HAP-1 (cell line): Measurements from ENCODE around the gene ANO9.
"Not testable (repeated sequence)": the region's sequence is repeated elsewhere in the genome, so short reads cannot be mapped to it uniquely, and the experiment has no call there.

Source experiments
- DNase-seq, 2 experiments: peaks; one replicate each; pipeline ENCODE4 v3.0.0-alpha.2; 2016 to 2020; ENCODE audit warnings: low spot score in 2 of 2
- H3K27me3 ChIP-seq: fragments of 250-450 bp; sonication (Bioruptor Pico); 2 replicates; pipeline ENCODE4 v1.5.1; 2020; ENCODE audit warnings: low read depth, mild to moderate bottlenecking, moderate library complexity
- H3K36me3 ChIP-seq: fragments of 250-450 bp; sonication (Bioruptor Pico); replicated peaks from 2 replicates; pipeline ENCODE4 v1.5.1; 2020; ENCODE audit warnings: mild to moderate bottlenecking
- H3K4me1 ChIP-seq: fragments of 250-450 bp; sonication (Bioruptor Pico); 2 replicates; pipeline ENCODE4 v1.5.1; 2020; ENCODE audit warnings: mild to moderate bottlenecking
- H3K4me3 ChIP-seq: fragments of 250-450 bp; sonication (Bioruptor Pico); 2 replicates; pipeline ENCODE4 v1.5.1; 2020; ENCODE audit warnings: mild to moderate bottlenecking, moderate library complexity
- H3K9me3 ChIP-seq: fragments of 250-450 bp; sonication (Bioruptor Pico); 2 replicates; pipeline ENCODE4 v1.5.1; 2020; ENCODE audit warnings: mild to moderate bottlenecking, moderate library complexity
- in situ Hi-C: fragments of 300-500 bp; cut with MboI; formaldehyde crosslinking; loops from 3 replicates; pipeline ENCODE4 v1.14.3; 2020; ENCODE audit warnings: low sequenced_read_pairs, inconsistent platforms, mixed read lengths

Gene ANO9

GRCh38 chr11:440065-441042 is 1.5 kb downstream of the ANO9 start:
- Histone ChIP-seq H3K36me3 (no peaks in the 10 kb centered on the region), H3K4me1 (no peaks in the 10 kb centered on the region; the same call in 1 of the 2 replicates), H3K27me3 (no peaks in the 10 kb centered on the region), H3K9me3 (0 out of 2 replicates have a peak, but pooled peaks cover 5% of the 10 kb centered on the region), H3K4me3 (no peak overlapping the region)
- in situ Hi-C loops = no loop called here
- DNase-seq = no peak

- H3K9me3 ChIP-seq = 0 out of 2 replicates have a peak, but pooled peaks cover 5% of the 10 kb centered on the region
- no peak for DNase-seq
- in situ Hi-C loops = no loop called here
- no peaks in the 10 kb centered on the region for H3K27me3 ChIP-seq
- no peaks in the 10 kb centered on the region for H3K36me3 ChIP-seq
- no peak overlapping the region for H3K4me3 ChIP-seq
- no peaks in the 10 kb centered on the region for H3K4me1 ChIP-seq
Measured at GRCh38 chr11:439315-440064, 2.3 kb downstream of the ANO9 start.

- H3K27me3 ChIP-seq = no peaks in the 10 kb centered on the region
- no peak for DNase-seq
- no peak overlapping the region for H3K4me3 ChIP-seq
- no peaks in the 10 kb centered on the region for H3K4me1 ChIP-seq
- in situ Hi-C loops = no loop called here
- H3K36me3 ChIP-seq = no peaks in the 10 kb centered on the region
- H3K9me3 ChIP-seq = 0 out of 2 replicates have a peak, but pooled peaks cover 5% of the 10 kb centered on the region
Measured at GRCh38 chr11:438101-438844, 3.5 kb downstream of the ANO9 start.

- Histone ChIP-seq H3K36me3 (no peaks in the 10 kb centered on the region), H3K4me1 (no peaks in the 10 kb centered on the region), H3K9me3 (0 out of 2 replicates have a peak, but pooled peaks cover 5% of the 10 kb centered on the region), H3K4me3 (no peak overlapping the region), H3K27me3 (no peaks in the 10 kb centered on the region)
- in situ Hi-C loops = no loop called here
- DNase-seq = no peak
Measured at GRCh38 chr11:437228-437870, 4.5 kb downstream of the ANO9 start.

GRCh38 chr11:434999-435740 is 6.6 kb downstream of the ANO9 start:
- DNase-seq, in situ Hi-C loops: not testable (repeated sequence)

GRCh38 chr11:434496-434895 is 7.3 kb downstream of the ANO9 start:
- no peak for DNase-seq
- Histone ChIP-seq H3K36me3 (no peaks in the 10 kb centered on the region), H3K27me3 (no peaks in the 10 kb centered on the region), H3K4me1 (no peaks in the 10 kb centered on the region), H3K9me3 (0 out of 2 replicates have a peak, but pooled peaks cover 5% of the 10 kb centered on the region), H3K4me3 (no peak overlapping the region)
- in situ Hi-C loops = no loop called here

More at GRCh38 chr11:434999-435740, 6.6 kb downstream of the ANO9 start:
- H3K27me3 ChIP-seq, H3K4me1 ChIP-seq, H3K36me3 ChIP-seq, H3K4me3 ChIP-seq, H3K9me3 ChIP-seq: not testable (repeated sequence)

GRCh38 chr11:433641-434040 is 8.2 kb downstream of the ANO9 start:
- DNase-seq = no peak
- Histone ChIP-seq H3K27me3 (no peaks in the 10 kb centered on the region), H3K4me3 (no peak overlapping the region), H3K9me3 (0 out of 2 replicates have a peak, but pooled peaks cover 5% of the 10 kb centered on the region), H3K4me1 (no peaks in the 10 kb centered on the region), H3K36me3 (no peaks in the 10 kb centered on the region)
- in situ Hi-C loops = no loop called here

- in situ Hi-C loops = no loop called here
- H3K36me3 ChIP-seq = no peaks in the 10 kb centered on the region
- no peaks in the 10 kb centered on the region for H3K4me1 ChIP-seq
- 0 out of 2 replicates have a peak, but pooled peaks cover 5% of the 10 kb centered on the region for H3K9me3 ChIP-seq
- no peak overlapping the region for H3K4me3 ChIP-seq
- no peaks in the 10 kb centered on the region for H3K27me3 ChIP-seq
- no peak for DNase-seq
Measured at GRCh38 chr11:433111-433510, 8.7 kb downstream of the ANO9 start.

- H3K4me3 ChIP-seq = no peak overlapping the region
- DNase-seq = no peak
- no peaks in the 10 kb centered on the region for H3K36me3 ChIP-seq
- in situ Hi-C loops = no loop called here
- no peaks in the 10 kb centered on the region for H3K4me1 ChIP-seq
- H3K9me3 ChIP-seq = 0 out of 2 replicates have a peak, but pooled peaks cover 5% of the 10 kb centered on the region
- no peaks in the 10 kb centered on the region for H3K27me3 ChIP-seq
Measured at GRCh38 chr11:432501-433100, 9.2 kb downstream of the ANO9 start.

- no peaks in the 10 kb centered on the region for H3K9me3 ChIP-seq
- H3K4me3 ChIP-seq = no peak overlapping the region
- H3K27me3 ChIP-seq = no peaks in the 10 kb centered on the region
- no peaks in the 10 kb centered on the region for H3K4me1 ChIP-seq
- in situ Hi-C loops = no loop called here
- no peaks in the 10 kb centered on the region for H3K36me3 ChIP-seq
- no peak for DNase-seq
Measured at GRCh38 chr11:431921-432320, 9.9 kb downstream of the ANO9 start.

GRCh38 chr11:429931-430456 is 11.8 kb downstream of the ANO9 start:
- no peaks in the 10 kb centered on the region for H3K4me1 ChIP-seq
- no peaks in the 10 kb centered on the region for H3K36me3 ChIP-seq
- no peak for DNase-seq
- H3K9me3 ChIP-seq = no peaks in the 10 kb centered on the region
- no peaks in the 10 kb centered on the region for H3K27me3 ChIP-seq
- H3K4me3 ChIP-seq = no peak overlapping the region
- in situ Hi-C loops = no loop called here

- H3K36me3 ChIP-seq = no peaks in the 10 kb centered on the region
- in situ Hi-C loops = no loop called here
- no peaks in the 10 kb centered on the region; the same call in 1 of the 2 replicates for H3K9me3 ChIP-seq
- no peak overlapping the region for H3K4me3 ChIP-seq
- no peaks in the 10 kb centered on the region for H3K27me3 ChIP-seq
- no peaks in the 10 kb centered on the region for H3K4me1 ChIP-seq
- DNase-seq = no peak
Measured at GRCh38 chr11:429391-429790, 12.4 kb downstream of the ANO9 start.
